Ovary (tissue), 9 donors: ENCODE results near the gene PDF. TPM values are rescaled to one million over a fixed set of nuclear protein-coding genes. Genes with fewer than 3 reads are reported as not detected.

Experiments
- DNase-seq, 5 donors: peaks; one replicate each; pipeline ENCODE4 v3.0.0-alpha.2; 2019 to 2020
- H3K27ac ChIP-seq, 2 donors: fragments of 200-600 bp; one replicate each; pipeline versions ENCODE4 v1.5.1 to v1.8.0; 2019 to 2022
- H3K27me3 ChIP-seq: fragments of 200-600 bp; one replicate; pipeline ENCODE4 v1.8.0; 2022
- H3K36me3 ChIP-seq: fragments of 200-600 bp; sonication (generic); one replicate; pipeline ENCODE4 v1.5.1; 2019
- H3K4me1 ChIP-seq: one replicate; pipeline ENCODE4 v1.8.1; 2013; ENCODE audit warnings: mild to moderate bottlenecking, moderate library complexity; ENCODE audit not compliant: insufficient read depth
- H3K4me3 ChIP-seq: fragments of 200-600 bp; sonication (generic); one replicate; pipeline ENCODE4 v1.5.1; 2017
- H3K9me3 ChIP-seq, 2 donors: fragments of 200-600 bp in 1 of 2; sonication (generic) in 1 of 2; one replicate each; pipeline versions ENCODE4 v1.5.1 to v1.8.1; 2013 to 2019; ENCODE audit warnings: mild to moderate bottlenecking in 1 of 2, moderate library complexity in 1 of 2
- EP300 ChIP-seq: sonication (generic); formaldehyde crosslinking; IDR thresholded peaks from one replicate; pipeline ENCODE4 v1.6.1; 2017; ENCODE audit warnings: antibody characterized with exemption
- POLR2A ChIP-seq: fragments of 450-650 bp; IDR thresholded peaks from one replicate; pipeline ENCODE4 v1.6.1; 2017; ENCODE audit warnings: antibody characterized with exemption, mild to moderate bottlenecking, moderate library complexity
- WGBS, 3 donors: extraction: QIAGEN DNeasy Blood & Tissue Kit in 1 of 3; methylation state at CpG; one replicate each; pipeline versions ENCODE4 v1.1.5 to v1.1.7; 2013 to 2017; 5-methylcytosine and 5-hydroxymethylcytosine counted together
- intact Hi-C, 4 donors: fragments of 100-400 bp; cut with DNase I; formaldehyde crosslinking; loops; one replicate each; pipeline versions ENCODE4 v1.11.0 to v1.15.1; 2022 to 2023
- polyA plus RNA-seq, 2 donors: library from polyadenylated mRNA; stranded (reverse); fragments of 200-250 nt in 1 of 2; fragments of 350-450 nt in 1 of 2; fragmentation: Illumina TruSeq in 1 of 2; extraction: RNeasy Lipid Tissue Mini Kit (QIAGEN cat#74804) in 1 of 2; gene quantifications; one replicate each; pipeline ENCODE4 v1.2.3, GENCODE V29; 2013 to 2014
- total RNA-seq, 7 donors: library from RNA; depleted of rRNA in 2 of 7; stranded (reverse); fragments of >200 nt in 2 of 7; fragmentation: NEBNext Ultra II Directional in 3 of 7; extraction: Animal tissue kit (Norgen Biotek cat#: 25700) in 3 of 7; gene quantifications; one replicate each; pipeline versions ENCODE4 v1.1.0 to v1.2.4, GENCODE V29; 2016 to 2023
- TF ChIP-seq, protein P1 (sequence below), 3 donors: fragments of 450-650 bp in 2 of 3; fragments of 200-600 bp in 1 of 3; IDR thresholded peaks; one replicate each; pipeline versions ENCODE4 v1.5.1 to v1.8.0; 2016 to 2022; ENCODE audit warnings: antibody characterized with exemption in 3 of 3, mild to moderate bottlenecking in 1 of 3
- donor health status: DM: no; HTN: no; CAD: no; lungs with moderate emphysema.
- donor health status: DM: no; HTN: no; CAD: no.
- donor health status: Bipolar disorder and iron deficiency.
- donor health status: DM: yes; HTN: yes; CAD: no.
- donor health status: DM: no; HTN: no; CAD: no.
- donor health status: DM: yes; HTN: yes; CAD: no.

Gene PDF
- total and polyA plus RNA-seq, 9 donors = 2.4 to 14.3 (median 10.4) TPM; not detected in 1

DNA sequence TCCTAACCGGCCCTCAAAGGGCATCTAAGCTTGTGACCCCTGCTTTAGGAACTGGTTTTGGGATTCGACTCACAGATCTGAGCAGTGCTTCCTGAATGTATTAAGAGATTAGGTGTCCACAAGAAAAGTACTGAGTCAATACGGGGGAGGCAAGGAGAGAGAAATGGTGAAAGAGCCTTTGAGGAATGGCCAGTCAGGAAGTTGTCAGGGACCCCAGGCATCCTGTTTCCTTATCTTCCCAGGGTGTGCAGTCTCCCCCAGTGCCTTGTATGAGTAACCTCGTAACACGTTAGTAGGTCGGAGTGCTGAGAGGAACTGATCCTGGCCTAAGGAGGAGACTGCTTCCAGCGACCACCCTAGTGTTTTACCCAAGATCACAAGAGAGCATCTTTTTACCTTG, 37.6 kb upstream of the PDF start:
- Histone ChIP-seq H3K27me3 (no peaks in the 10 kb centered on the region), H3K27ac (no peak overlapping the region), H3K4me3 (no peak overlapping the region), H3K36me3 (no peaks in the 10 kb centered on the region), H3K4me1 (no peaks in the 10 kb centered on the region), H3K9me3 (no peaks in the 10 kb centered on the region)
- intact Hi-C loops = no loop called here
- no peak for DNase-seq
- 65 to 78% (median 71%) methylated on average over 7 of the region's 7 CpGs for WGBS, 3 donors
- TF ChIP-seq EP300 (no peak), POLR2A (no peak)
- TF ChIP-seq, protein P1, sequence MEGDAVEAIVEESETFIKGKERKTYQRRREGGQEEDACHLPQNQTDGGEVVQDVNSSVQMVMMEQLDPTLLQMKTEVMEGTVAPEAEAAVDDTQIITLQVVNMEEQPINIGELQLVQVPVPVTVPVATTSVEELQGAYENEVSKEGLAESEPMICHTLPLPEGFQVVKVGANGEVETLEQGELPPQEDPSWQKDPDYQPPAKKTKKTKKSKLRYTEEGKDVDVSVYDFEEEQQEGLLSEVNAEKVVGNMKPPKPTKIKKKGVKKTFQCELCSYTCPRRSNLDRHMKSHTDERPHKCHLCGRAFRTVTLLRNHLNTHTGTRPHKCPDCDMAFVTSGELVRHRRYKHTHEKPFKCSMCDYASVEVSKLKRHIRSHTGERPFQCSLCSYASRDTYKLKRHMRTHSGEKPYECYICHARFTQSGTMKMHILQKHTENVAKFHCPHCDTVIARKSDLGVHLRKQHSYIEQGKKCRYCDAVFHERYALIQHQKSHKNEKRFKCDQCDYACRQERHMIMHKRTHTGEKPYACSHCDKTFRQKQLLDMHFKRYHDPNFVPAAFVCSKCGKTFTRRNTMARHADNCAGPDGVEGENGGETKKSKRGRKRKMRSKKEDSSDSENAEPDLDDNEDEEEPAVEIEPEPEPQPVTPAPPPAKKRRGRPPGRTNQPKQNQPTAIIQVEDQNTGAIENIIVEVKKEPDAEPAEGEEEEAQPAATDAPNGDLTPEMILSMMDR (IDR thresholded peaks at IDR 0.05) = no peak

DNA sequence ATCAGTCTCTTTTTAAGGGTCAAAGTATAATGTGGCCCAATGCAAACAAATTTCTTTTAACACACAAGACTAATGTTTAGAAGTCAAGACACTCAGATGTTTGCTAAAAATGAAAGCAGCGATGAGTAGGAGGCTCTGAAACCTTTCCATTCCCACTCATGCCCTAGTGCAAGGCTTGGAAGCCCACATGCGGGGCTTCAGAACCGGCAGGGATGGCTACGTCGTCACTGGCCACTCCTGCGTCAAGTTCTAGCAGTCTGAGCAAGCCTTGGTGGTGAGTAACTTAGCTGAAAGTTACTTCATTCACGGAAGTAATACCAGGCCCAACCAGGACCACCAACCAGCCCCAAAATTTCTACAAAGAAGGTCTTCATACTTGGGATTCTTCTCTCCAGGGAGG, 36.0 kb upstream of the PDF start:
- TF ChIP-seq POLR2A (no peak), EP300 (no peak)
- TF ChIP-seq, protein P1 (IDR thresholded peaks at IDR 0.05) = no peak
- H3K9me3 ChIP-seq = no peaks in the 10 kb centered on the region
- H3K27ac ChIP-seq = no peak overlapping the region
- H3K4me1 ChIP-seq = no peaks in the 10 kb centered on the region
- no peak for DNase-seq
- no peaks in the 10 kb centered on the region for H3K27me3 ChIP-seq
- no peaks in the 10 kb centered on the region for H3K36me3 ChIP-seq
- 87 to 91% (median 89%) methylated on average over 7 of the region's 7 CpGs for WGBS, 3 donors
- intact Hi-C loops = no loop called here
- no peak overlapping the region for H3K4me3 ChIP-seq

DNA sequence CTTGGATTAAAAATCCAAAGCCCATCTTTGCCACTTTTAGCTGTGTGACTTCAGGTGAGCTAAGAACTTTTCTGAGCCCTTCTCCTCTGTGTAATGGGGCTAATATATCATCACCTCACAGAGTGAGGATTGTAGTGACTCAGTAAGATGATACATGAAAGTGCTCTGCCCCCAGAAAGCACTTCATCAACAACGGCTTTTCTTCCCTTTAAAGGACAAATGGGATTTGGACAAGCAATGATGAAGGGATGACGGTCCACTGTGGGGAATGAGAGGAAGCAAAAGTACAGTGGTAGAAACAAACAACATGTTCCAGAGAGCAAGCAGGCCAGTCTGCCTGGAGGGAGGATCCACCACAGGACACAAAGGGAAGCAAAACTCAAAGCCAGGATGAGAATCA, 35.5 kb upstream of the PDF start:
- WGBS, 3 donors = 75 to 83% (median 82%) methylated on average over 2 of the region's 2 CpGs
- no peak for DNase-seq
- Histone ChIP-seq H3K27ac (no peak overlapping the region), H3K4me1 (no peaks in the 10 kb centered on the region), H3K36me3 (no peaks in the 10 kb centered on the region), H3K27me3 (no peaks in the 10 kb centered on the region), H3K9me3 (no peaks in the 10 kb centered on the region), H3K4me3 (no peak overlapping the region)
- TF ChIP-seq, protein P1 (IDR thresholded peaks at IDR 0.05) = no peak
- TF ChIP-seq EP300 (no peak), POLR2A (no peak)
- intact Hi-C loops = no loop called here

DNA sequence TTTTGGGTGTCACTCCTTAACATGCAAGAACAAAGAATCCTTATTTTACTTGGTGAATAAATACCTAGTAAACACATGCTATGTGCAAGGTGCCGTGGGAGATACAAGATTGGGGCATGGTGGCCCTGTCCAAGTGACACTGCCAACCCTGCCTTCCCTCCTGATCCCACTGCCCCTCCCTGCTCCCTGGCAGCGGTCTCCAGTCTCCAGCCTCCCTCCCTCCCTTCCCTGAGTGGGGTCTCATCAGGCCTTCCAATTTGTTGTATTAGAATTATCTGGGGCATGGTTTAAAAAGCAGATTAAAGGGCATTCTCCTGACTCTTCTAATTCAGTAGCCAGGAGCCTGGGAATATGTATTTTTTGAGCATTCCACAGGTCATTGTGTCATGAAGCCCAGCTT, 33.7 kb upstream of the PDF start:
- no peaks in the 10 kb centered on the region for H3K9me3 ChIP-seq

More for the DNA sequence above, 33.7 kb upstream of the PDF start:
- H3K4me1 ChIP-seq = no peaks in the 10 kb centered on the region
- H3K27ac ChIP-seq = no peak overlapping the region
- H3K27me3 ChIP-seq = no peaks in the 10 kb centered on the region
- no peaks in the 10 kb centered on the region for H3K36me3 ChIP-seq
- intact Hi-C loops = no loop called here
- no peak for DNase-seq
- H3K4me3 ChIP-seq = no peak overlapping the region
- 80 to 90% (median 88%) methylated on average over 2 of the region's 2 CpGs for WGBS, 3 donors
- TF ChIP-seq, protein P1 (IDR thresholded peaks at IDR 0.05) = no peak
